Progenitor cell of endocrine pancreas (in vitro differentiated cells): ENCODE data around the gene SPTBN1. TPM values are rescaled to one million over a fixed set of nuclear protein-coding genes. Genes with fewer than 3 reads are reported as not detected.

Source experiments
- DNase-seq: peaks from one replicate; pipeline ENCODE4 v3.0.0; 2021; ENCODE audit warnings: low spot score; ENCODE audit not compliant: unreplicated experiment
- H3K27ac Mint-ChIP-seq: 2 replicates; pipeline ENCODE4 v1.8.0; 2021; ENCODE audit warnings: mild to moderate bottlenecking, moderate library complexity, mixed read lengths
- H3K27me3 Mint-ChIP-seq: 2 replicates; pipeline ENCODE4 v1.8.0; 2021; ENCODE audit warnings: mixed read lengths
- H3K36me3 Mint-ChIP-seq: 2 replicates; pipeline ENCODE4 v1.8.0; 2022; ENCODE audit warnings: mixed read lengths; ENCODE audit not compliant: insufficient read depth
- H3K4me1 Mint-ChIP-seq: 2 replicates; pipeline ENCODE4 v1.8.0; 2021; ENCODE audit warnings: low read depth, mixed read lengths
- H3K4me3 Mint-ChIP-seq: 2 replicates; pipeline ENCODE4 v1.8.0; 2021; ENCODE audit warnings: low read depth, mild to moderate bottlenecking, moderate library complexity, mixed read lengths
- H3K9me3 Mint-ChIP-seq: 2 replicates; pipeline ENCODE4 v1.8.0; 2021; ENCODE audit warnings: low read depth, mixed read lengths
- total RNA-seq: library from RNA; stranded (reverse); gene quantifications from 2 replicates; pipeline ENCODE4 v1.2.1, GENCODE V29; 2021
- TF ChIP-seq, protein P1 (sequence below): fragments of 200-600 bp; sonication (generic); IDR thresholded peaks from one replicate; pipeline ENCODE4 v1.5.0; 2021; ENCODE audit warnings: antibody characterized with exemption, mild to moderate bottlenecking; ENCODE audit not compliant: unreplicated experiment

Gene SPTBN1
- total RNA-seq, 1 donor from 2014 or later, result 287 TPM

DNA sequence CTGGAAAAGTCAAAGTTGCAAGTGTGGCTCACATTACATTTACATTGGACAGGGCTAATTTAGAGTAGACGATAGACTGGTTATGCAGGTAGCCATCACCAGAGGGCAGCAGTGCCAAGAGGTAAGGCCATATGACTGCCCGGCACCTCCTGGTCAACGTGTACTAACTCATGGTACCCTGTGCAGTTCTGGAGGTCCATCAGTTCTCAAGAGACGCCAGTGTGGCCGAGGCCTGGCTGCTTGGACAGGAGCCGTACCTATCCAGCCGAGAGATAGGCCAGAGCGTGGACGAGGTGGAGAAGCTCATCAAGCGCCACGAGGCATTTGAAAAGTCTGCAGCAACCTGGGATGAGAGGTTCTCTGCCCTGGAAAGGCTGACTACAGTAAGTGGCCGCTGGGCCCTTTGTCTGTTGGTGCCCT is 201.5 kb downstream of the SPTBN1 start:
- H3K4me3 Mint-ChIP-seq, result no peak overlapping the region
- H3K9me3 Mint-ChIP-seq, result no peaks in the 10 kb centered on the region
- H3K36me3 Mint-ChIP-seq, result peaks cover 33% of the 10 kb centered on the region
- H3K27me3 Mint-ChIP-seq, result no peaks in the 10 kb centered on the region
- TF ChIP-seq, protein P1, sequence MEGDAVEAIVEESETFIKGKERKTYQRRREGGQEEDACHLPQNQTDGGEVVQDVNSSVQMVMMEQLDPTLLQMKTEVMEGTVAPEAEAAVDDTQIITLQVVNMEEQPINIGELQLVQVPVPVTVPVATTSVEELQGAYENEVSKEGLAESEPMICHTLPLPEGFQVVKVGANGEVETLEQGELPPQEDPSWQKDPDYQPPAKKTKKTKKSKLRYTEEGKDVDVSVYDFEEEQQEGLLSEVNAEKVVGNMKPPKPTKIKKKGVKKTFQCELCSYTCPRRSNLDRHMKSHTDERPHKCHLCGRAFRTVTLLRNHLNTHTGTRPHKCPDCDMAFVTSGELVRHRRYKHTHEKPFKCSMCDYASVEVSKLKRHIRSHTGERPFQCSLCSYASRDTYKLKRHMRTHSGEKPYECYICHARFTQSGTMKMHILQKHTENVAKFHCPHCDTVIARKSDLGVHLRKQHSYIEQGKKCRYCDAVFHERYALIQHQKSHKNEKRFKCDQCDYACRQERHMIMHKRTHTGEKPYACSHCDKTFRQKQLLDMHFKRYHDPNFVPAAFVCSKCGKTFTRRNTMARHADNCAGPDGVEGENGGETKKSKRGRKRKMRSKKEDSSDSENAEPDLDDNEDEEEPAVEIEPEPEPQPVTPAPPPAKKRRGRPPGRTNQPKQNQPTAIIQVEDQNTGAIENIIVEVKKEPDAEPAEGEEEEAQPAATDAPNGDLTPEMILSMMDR, result peak; percentile 60
- H3K4me1 Mint-ChIP-seq, result no peaks in the 10 kb centered on the region
- DNase-seq, result peak; percentile 31
- H3K27ac Mint-ChIP-seq, result peak overlapping the region; percentile 90

DNA sequence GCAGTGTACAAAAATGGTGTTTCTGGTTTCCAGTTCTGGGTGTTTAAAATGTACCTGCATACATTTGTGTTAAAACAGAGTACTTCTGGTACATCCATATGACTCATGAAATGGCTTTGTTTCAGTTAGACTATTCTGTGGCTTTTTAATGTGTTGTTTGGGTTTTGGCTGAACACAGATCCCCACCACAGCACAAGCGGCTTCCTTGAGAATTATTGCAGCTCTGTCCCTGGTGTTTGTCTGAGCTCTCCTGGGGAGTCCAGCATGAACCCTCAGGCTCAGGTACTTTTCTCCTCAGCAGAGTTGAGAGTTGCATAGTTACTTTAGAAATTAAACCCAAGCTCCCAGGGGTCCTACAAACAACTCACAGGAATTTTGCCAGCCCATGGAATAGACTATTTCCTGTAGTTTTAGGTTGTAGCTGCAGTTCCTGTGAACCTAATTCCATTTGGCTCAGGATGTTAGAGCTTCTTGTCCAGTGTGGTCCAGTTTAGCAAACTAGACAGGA is 202.5 kb downstream of the SPTBN1 start:
- Mint-ChIP-seq H3K27ac (peak overlapping the region; percentile 62), H3K27me3 (no peaks in the 10 kb centered on the region), H3K4me1 (no peaks in the 10 kb centered on the region), H3K9me3 (no peaks in the 10 kb centered on the region), H3K36me3 (peaks cover 34% of the 10 kb centered on the region), H3K4me3 (no peak overlapping the region)
- TF ChIP-seq, protein P1, result no peak
- no peak for DNase-seq

DNA sequence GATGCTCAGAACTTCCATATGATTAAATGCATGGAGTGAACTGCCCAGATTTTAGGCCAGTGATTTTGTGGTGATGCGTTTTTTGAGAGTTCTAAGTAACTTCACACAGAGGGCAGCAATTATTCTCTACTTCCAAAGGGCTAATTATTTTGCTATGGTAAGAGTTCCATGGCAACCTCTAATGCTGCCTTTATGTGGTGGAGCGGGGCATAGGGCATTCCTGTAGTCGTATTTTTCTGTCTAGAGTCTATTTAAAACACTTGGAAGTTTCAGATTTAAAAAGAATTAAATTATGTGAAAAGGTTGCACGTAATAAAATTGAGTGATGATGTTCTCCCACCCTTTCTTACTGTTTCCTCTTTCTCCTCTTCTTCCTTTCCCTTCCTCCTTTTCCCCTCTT is 203.4 kb downstream of the SPTBN1 start:
- TF ChIP-seq, protein P1, result no peak

DNA sequence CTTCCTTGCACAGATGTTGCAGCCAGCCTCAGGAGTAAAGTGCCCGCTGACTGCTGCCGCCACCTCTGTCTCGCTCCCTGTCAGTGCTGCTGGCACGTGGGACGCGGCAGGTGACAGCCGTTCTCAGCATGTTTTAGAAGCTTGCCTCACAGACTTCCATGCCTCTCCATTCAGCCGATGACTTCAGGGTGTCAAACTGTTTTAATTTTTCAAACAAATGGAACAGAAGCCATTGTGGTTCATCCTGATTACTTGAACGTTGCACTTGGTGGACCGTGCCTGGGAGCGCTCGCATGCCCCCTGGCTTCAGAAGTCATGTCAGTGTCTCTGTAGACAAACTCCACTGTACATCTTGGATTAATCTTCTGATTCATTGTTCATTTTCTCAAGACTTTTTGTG is 204.6 kb downstream of the SPTBN1 start:
- Mint-ChIP-seq H3K4me1 (no peaks in the 10 kb centered on the region), H3K27ac (no peak overlapping the region), H3K9me3 (no peaks in the 10 kb centered on the region), H3K4me3 (no peak overlapping the region), H3K36me3 (peaks cover 31% of the 10 kb centered on the region), H3K27me3 (no peaks in the 10 kb centered on the region)
- TF ChIP-seq, protein P1, result no peak
- no peak for DNase-seq

More for the DNA sequence above, 203.4 kb downstream of the SPTBN1 start:
- H3K36me3 Mint-ChIP-seq, result peaks cover 32% of the 10 kb centered on the region
- no peaks in the 10 kb centered on the region for H3K9me3 Mint-ChIP-seq
- DNase-seq, result no peak
- H3K4me1 Mint-ChIP-seq, result no peaks in the 10 kb centered on the region
- no peak overlapping the region for H3K4me3 Mint-ChIP-seq
- H3K27me3 Mint-ChIP-seq, result no peaks in the 10 kb centered on the region
- peak overlapping the region; percentile 77 for H3K27ac Mint-ChIP-seq

DNA sequence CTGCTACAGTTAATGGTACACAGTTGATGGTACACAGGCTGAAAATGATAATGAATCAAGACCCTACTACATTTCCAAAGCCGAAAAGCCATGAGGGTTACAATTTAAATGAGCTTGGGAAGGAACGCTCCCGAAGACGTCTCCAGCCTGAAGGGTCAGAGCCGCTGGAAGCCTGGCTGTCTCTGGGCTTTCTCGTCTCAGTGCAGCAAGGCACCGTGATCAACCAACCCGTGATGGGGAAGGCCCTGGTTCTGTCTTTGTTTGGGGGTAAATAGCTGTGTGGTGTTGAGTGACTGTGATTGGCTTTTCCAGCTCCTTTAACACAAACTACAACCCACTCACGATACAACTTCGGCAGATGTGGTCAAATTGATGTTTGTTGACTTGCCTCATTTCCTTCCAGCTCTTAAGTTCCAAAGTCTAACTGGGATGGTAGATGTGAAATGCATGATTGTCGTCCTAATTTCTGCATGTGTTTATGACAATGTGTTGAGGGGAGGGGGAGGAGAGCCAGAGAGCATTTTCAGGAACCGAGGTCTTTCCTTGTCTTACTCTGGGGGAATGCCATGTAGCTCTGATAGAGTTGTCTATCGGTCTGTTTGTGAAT is 207.4 kb downstream of the SPTBN1 start:
- TF ChIP-seq, protein P1, result no peak
- Mint-ChIP-seq H3K4me3 (no peak overlapping the region), H3K27me3 (no peaks in the 10 kb centered on the region), H3K4me1 (no peaks in the 10 kb centered on the region), H3K27ac (no peak overlapping the region), H3K36me3 (peaks cover 43% of the 10 kb centered on the region), H3K9me3 (no peaks in the 10 kb centered on the region)
- DNase-seq, result no peak
